Activated CD4-positive, alpha-beta T cell treated with anti-CD3 and anti-CD28 coated beads, Interleukin-2, Interleukin-6, amounts not matched to agents 100 ng/mL and 50 ng/mL, durations not matched to agents 16 hours and 8 hours (primary cell): ENCODE results near the gene PLEKHA6.
A peak's percentile ranks its signal among the peaks of the same experiment; 100 is the strongest.

Source experiments
- DNase-seq: peaks from one replicate; pipeline ENCODE4 v3.0.0-alpha.2; 2020

PLEKHA6 gene, protein sequence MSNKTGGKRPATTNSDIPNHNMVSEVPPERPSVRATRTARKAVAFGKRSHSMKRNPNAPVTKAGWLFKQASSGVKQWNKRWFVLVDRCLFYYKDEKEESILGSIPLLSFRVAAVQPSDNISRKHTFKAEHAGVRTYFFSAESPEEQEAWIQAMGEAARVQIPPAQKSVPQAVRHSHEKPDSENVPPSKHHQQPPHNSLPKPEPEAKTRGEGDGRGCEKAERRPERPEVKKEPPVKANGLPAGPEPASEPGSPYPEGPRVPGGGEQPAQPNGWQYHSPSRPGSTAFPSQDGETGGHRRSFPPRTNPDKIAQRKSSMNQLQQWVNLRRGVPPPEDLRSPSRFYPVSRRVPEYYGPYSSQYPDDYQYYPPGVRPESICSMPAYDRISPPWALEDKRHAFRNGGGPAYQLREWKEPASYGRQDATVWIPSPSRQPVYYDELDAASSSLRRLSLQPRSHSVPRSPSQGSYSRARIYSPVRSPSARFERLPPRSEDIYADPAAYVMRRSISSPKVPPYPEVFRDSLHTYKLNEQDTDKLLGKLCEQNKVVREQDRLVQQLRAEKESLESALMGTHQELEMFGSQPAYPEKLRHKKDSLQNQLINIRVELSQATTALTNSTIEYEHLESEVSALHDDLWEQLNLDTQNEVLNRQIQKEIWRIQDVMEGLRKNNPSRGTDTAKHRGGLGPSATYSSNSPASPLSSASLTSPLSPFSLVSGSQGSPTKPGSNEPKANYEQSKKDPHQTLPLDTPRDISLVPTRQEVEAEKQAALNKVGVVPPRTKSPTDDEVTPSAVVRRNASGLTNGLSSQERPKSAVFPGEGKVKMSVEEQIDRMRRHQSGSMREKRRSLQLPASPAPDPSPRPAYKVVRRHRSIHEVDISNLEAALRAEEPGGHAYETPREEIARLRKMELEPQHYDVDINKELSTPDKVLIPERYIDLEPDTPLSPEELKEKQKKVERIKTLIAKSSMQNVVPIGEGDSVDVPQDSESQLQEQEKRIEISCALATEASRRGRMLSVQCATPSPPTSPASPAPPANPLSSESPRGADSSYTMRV

DNA sequence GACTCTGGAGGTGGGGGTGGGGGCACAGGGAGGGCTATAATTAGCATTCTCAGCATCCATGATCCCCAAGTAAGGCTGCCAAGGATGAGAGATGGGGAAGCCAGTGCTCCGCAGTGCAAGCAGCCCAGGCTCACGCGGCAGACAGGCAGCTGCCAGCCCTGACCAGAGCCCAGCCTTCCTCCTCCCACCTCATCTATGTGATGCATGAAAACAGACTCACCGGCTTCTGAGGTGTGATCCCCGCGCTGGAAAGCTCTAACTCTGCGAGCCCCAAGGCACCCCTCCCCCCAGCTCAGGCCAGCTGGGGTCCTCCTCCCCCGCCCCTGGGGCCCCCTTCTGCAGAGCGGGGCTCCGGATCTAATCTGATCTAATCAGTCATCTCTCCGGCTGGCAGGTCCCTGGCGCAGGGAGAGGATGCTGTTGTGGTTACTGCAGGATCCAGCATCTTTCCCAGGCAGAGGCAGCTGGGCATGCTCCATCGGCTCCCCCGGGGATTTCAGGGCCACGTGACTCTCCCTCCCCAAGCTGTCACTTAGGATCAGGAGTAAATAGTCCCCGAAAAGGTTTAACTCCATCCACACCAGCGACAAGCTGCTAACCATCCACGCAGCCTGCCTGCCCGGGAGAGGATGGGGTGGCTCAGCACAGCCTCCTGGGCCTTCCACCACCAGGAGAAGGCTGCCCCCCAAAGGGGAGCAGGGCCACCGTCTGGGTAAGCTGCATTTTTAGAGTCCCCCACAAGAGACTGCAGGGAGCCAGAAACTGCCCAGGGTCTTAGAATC, at the start of gene PLEKHA6:
TSS of gene PLEKHA6 (minus strand) at position 456 of the 782 bp plus-strand sequence. CDS start 86,202 bp downstream, outside the sequence.
- DNase-seq, result no peak

GRCh38 chr1:204409123-204409522, 49.4 kb upstream of the PLEKHA6 start:
- DNase-seq, result no peak

GRCh38 chr1:204408602-204409001, 48.9 kb upstream of the PLEKHA6 start:
- DNase-seq, result no peak

GRCh38 chr1:204408074-204408507, 48.4 kb upstream of the PLEKHA6 start:
- no peak for DNase-seq

GRCh38 chr1:204407295-204407971, 47.7 kb upstream of the PLEKHA6 start:
- no peak for DNase-seq

DNA sequence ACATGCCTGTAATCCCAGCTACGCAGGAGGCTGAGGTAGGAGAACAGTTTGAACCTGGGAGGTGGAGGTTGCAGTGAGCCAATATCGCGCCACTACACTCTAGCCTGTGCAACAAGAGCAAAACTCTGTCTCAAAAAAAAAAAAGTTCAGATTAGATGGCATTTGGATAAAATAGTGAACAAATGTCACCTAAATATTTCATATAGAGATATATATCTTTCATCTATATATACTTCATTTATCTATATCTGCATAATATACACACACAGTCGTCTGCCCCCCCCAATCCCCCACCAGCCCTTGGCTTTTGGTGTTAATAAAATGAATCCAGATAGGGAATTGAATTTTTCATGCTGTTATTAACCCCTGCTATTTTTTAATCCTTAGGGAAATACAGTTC, 46.9 kb upstream of the PLEKHA6 start:
- no peak for DNase-seq

GRCh38 chr1:204405988-204406387, 46.3 kb upstream of the PLEKHA6 start:
- DNase-seq, result no peak

GRCh38 chr1:204404629-204405028, 44.9 kb upstream of the PLEKHA6 start:
- DNase-seq, result no peak

DNA sequence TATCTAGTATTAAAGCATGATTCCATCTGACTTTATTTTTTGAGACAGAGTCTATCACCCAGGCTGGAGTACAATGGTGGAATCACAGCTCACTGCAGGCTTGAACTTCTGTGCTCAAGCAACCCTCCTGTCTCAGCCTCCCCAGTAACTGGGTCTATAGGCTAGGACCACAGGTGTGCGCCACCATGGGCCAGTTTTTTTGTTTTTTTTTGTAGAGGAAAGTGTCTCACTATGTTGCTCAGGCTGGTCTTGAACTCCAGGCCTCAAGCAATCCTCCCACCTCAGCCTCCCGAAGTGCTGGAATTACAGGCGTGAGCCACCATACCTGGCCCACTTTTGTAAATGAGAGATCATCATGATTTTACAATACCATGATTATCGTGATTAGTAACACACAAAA, 42.7 kb upstream of the PLEKHA6 start:
- no peak for DNase-seq

DNA sequence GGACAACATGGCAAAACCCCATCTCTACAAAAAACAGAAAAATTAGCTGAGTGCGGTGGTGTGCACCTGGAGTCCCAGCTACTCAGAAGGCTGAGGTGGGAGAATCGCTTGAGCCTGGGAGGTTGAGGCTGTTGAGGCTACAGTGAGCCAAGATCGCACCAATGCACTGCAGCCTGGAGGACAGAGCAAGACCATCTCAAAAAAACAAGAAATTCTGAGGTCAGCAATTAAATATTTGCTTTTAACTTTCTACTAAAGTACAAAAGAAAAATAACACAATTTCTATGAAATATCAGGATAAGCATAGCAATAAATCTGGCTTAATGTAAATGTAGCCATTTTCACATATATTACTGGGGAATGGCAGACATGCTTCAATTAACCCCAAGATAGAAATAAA, 42.0 kb upstream of the PLEKHA6 start:
- no peak for DNase-seq

- no peak for DNase-seq
Observed at GRCh38 chr1:204400882-204401510, 41.3 kb upstream of the PLEKHA6 start.

- peak; percentile 78 for DNase-seq
Observed at GRCh38 chr1:204398197-204399125, 38.7 kb upstream of the PLEKHA6 start.

DNA sequence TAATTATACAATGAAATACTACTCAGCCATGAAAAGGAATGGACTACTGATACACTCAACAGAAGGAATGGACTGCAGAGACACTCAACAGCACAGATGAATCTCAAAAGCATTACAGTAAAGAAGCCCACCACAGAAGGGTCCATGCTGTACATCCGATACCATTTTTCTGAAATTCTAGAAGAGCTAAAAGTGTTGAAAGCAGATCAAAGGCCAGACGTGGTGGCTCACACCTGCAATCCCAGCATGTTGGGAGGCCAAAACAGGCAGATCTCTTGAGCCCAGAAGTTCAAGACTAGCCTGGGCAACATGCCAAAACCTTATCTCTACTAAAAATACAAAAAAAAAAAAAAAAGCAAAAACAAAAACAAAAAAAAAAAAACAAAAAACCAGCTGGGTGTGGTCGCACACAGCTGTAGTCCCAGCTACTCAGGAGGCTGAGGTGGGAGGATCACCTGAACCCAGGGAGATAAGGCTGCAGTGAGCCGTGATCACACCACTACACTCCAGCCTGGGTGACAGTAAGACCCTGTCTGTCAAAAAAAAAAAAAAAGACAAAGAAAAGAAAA, 36.4 kb upstream of the PLEKHA6 start:
- DNase-seq, result no peak

GRCh38 chr1:204391629-204392028, 31.9 kb upstream of the PLEKHA6 start:
- no peak for DNase-seq

- no peak for DNase-seq
Observed at GRCh38 chr1:204390751-204391466, 31.2 kb upstream of the PLEKHA6 start.

DNA sequence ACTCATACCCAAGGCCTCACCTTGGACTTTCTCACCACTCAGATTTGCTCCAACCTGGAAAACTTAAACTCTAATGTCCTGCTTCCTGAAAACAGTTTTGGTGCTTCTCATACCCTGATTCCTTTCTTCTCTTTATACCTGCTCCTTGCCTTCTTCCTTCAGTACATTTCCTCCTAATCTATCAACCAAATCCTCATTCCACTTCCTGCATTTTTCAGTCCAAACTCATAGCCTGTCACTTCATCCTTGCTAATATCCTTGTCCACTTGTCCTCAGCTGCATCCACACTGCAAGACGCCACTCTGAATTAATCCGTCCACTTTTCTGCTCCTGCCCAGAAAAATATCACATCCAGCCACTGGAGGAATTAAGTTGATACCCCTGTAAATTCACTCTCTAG, 26.0 kb upstream of the PLEKHA6 start:
- no peak for DNase-seq

- DNase-seq, result no peak
Observed at GRCh38 chr1:204384636-204385352, 25.1 kb upstream of the PLEKHA6 start.

GRCh38 chr1:204383163-204383904, 23.6 kb upstream of the PLEKHA6 start:
- DNase-seq, result no peak
